ENCODE data around the gene MAL. TPM values are rescaled to one million over a fixed set of nuclear protein-coding genes. Genes with fewer than 3 reads are reported as not detected.

The MAL gene
- polyA plus RNA-seq, 3 donors, result 271 to 300 (median 279) TPM

DNA sequence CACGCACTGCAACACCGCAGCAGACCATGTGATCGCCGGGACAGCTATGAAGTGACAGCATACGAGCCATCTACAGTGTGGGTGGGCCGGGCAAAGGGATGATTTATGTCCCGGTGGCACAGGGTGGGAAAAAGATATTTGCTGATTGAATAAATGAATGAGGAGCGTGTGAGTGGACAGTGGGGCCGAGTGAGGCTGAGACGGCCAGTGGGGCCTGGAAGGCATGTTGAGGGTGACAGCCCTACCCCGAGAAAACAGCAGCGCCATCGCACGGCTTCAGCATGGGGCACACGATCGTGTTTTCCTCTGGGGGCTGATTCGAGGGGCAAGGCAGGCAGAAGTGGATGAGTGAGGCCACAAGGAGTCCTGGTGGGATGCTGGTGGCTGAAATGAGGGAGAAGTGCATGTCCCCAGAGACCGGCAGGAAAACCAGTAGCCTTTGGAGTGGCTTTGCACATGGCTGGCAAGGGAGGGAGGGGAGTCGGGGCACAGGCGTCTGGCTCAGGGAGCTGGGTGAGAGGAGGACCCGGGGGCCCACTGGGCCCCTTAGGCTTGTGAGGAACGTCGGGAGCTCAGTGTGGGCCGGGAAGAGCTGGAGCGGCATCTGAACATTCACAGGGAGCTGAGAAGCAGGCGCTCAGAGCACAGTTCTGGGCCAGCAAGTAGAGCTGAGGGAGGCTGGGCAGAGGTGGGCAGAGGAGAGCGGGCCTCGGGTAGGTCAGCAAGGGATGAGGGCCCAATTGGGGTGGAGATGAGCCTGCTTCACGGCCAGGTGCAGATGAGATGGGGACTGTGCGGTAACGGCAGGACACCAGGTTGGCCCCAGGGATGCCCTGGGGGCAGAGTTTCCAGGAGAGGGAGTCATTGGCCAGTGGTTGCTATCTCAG lies 32.1 kb upstream of the MAL start:
- no peak for DNase-seq (ENCODE audit: extremely low read depth in 1 of 11, low read depth in 9 of 11, low spot score in 4 of 11)

DNA sequence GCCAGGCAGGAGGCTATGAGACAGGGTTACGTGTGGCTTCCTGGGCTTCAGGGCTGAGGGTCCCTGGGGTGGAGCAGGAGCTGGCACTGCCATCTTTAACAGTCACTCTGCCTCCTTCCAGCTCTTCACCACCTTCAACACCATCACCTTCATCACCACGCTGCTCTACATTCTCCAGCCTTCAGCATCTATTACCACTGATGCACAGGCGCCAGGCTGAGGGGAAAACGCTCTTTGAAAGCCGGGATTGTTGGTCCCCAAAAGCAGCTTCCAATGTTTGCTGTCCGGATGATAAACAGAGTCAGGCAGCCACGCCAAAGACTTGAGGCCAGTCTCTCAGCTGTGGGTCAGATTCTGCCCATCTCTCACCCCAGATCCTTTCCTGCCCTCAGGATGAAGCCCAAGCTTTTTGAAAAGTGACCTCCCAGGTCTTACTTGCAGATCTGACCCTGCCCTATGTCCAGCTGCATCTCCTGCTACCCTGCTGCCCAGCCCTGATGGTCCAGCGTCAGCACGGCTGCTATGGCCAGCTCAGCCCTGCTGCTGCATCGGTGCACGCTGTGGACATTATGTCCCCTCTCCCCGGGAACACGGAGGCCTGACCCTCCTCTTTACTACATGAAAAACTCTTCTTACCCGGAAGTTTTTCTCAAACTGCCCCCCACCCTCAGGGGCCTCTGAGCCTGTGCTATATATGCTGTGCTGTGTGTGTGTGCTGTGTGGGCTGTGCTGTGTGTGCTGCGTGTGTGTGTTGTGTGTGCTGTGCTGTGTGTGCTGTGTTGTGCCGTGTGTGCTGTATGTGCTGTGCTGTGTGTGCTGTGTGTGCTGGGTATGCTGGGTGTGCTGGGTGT lies 31.2 kb upstream of the MAL start:
- no peak for DNase-seq (ENCODE audit: extremely low read depth in 1 of 11, low read depth in 9 of 11, low spot score in 4 of 11)

GRCh38 chr2:94994914-94995552 lies 30.5 kb upstream of the MAL start:
- DNase-seq (ENCODE audit: extremely low read depth in 1 of 11, low read depth in 9 of 11, low spot score in 4 of 11), result no peak

GRCh38 chr2:94995553-94996304 lies 29.8 kb upstream of the MAL start:
- DNase-seq (ENCODE audit: extremely low read depth in 1 of 11, low read depth in 9 of 11, low spot score in 4 of 11), result no peak

DNA sequence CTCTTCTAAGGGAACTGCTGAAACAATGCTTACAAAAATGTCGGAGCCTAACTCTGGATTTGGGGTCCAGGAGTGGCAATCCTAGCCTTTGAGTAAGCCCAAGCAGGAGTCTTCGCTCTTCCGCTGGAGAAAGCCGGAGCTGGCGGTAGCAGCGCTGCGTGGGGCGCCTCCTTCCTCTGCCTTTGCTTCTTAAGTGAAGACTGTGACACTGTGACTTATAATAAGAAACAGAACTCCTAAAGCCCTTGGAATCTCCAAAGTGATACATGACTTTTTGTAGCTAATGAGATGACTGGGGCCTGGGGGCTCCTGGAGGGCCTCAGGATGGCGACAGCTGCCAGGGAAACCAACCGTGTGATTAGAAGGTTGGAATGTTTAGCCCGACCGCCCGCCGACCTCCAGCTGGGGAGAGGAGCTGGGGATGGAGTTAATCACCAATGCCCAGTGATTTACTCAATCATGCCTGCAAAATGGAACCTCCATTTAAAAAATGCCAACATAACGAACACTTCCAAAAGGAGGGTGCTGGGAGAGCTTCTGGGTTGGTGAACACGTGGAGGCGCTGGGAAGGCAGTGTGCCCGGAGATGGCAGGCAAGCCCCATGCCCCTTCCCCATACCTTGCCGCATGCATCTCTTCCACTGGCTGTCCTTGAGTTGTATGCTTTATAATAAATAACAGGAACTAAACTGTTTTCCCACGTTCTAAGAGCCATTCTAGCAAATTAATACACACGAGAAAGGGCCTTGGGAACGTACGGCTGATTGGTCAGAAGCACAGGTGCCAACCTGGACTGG lies 29.0 kb upstream of the MAL start:
- DNase-seq (ENCODE audit: extremely low read depth in 1 of 11, low read depth in 9 of 11, low spot score in 4 of 11), result peak in 3 of 11 donors; percentile 57 to 60 (median 58)

DNA sequence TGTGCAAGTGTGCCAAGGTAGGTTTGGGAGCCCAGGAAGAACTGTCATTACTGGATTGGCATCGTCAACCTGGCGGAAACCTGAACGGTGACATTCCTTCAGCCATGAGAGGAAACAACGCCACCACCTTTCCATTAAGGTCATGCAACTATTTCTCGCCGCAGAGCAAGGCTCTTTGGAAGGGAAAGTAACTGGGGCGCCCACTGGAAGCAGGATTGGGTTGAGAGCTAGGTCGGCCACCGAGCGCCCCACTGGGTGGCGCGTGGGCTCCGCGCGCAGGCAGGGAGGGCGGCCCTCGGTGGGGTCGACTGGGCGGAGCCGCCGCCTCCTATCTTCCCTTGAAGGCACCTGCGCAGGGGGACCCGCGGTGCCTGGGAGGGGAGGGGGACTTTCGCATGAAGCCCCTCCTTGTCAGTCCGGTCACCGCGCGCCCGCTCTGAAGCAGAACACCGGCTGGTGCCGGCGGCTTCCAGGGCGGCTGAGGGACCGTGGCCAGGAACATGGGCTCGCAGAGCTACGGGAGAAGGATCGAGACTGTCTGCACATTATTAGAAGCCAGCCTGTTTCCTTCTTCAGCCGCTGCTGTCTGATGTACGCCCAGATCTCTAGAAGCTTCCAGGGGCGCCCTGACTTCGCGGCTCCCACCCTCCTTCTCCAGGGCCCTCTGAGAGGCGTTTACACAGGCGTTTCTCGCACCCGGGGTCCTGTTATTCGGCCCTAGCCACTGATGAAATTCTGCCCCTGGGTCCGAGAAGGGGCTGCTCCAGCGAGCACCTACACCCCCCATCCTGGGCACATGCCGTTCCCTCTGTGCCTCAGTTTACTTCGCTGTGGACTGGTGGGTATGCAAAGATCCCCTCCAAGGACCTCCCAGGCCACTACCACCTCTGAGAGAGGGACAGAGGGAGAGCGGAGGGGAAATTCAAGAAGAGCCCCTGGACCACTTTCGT lies 27.3 kb upstream of the MAL start:
- no peak for DNase-seq (ENCODE audit: extremely low read depth in 1 of 11, low read depth in 9 of 11, low spot score in 4 of 11)

DNA sequence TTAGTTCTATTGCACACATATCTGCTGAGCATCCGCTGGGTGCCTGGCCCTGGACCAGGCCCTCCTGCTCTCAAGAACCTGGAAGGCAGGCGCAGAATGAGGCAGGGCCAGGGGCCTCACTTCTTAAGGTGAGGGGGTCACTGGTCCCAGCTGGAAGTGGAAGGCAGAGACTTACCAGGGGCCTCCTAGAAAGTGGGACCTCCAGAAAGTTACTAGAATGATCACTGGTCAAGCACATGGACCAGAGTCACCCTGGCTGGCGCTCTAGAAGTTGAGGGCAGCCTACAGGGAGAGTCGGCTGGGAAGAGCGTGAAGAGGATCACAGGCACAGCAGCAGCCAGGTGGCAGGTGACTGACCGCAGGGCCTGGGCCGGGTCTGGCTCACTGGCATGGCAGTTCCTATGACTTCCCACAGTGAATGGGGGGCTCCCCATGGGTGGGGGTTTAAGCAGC lies 26.1 kb upstream of the MAL start:
- no peak for DNase-seq (ENCODE audit: extremely low read depth in 1 of 11, low read depth in 9 of 11, low spot score in 4 of 11)

- no peak for DNase-seq (ENCODE audit: extremely low read depth in 1 of 11, low read depth in 9 of 11, low spot score in 4 of 11)
Measured at GRCh38 chr2:95001051-95001562, 24.4 kb upstream of the MAL start.

DNA sequence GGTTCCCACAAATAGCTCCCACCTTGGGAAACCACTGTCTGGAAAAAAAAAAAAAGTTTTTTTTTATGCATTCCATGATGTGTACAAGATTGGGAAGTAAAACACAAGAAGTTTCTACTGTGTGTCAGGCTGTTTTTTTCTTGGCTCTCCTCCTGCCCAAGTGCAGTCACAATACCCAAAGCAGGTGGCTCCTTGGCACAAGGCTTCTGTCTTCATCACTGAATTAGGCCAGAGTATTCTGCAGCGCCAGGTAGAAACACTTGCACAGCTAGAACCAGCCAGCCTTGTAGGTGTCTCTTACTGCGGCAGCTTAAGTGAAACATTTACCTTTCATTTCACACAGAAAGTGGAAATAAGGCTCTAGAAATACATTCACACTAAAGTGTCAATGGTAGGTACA lies 23.8 kb upstream of the MAL start:
- DNase-seq (ENCODE audit: extremely low read depth in 1 of 11, low read depth in 9 of 11, low spot score in 4 of 11), result no peak

DNA sequence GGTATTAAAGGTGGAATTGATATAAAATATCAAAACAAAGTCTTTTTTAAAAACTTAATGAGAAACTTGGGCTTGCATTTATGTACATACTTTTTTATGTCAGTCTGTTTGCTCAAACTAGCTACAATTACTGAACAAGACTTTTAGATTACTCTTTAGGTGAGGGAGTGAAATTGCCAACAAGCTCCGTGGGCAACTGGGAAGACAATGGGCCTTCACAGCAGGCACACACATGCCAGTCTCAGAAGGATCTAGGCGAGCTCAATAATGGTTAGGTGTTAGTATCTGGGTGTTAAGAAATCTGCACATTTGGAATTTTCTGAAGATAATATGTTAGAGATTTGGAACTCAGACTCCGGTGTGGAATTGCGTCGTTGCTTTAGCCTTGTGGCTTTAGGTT lies 23.0 kb upstream of the MAL start:
- DNase-seq (ENCODE audit: extremely low read depth in 1 of 11, low read depth in 9 of 11, low spot score in 4 of 11), result no peak

DNA sequence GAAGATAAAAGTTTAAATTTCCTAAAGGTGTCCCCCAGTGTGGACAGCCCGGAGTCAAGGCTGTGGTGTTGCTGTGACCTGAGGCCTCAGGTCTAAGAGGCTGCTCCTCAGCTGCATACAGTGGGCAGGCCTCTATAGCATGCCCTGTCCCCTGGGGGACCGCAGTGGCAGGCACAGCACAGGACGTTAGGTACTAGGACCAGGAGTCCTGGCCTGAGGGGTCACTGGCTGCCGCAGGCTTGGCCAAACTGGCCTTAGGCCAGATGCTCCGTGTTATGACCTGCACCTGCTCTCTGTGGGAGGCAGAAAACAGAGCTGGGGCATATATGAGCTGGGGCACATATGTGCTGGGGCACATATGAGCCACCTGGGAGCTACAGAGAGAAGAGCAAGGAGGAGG lies 21.2 kb upstream of the MAL start:
- DNase-seq (ENCODE audit: extremely low read depth in 1 of 11, low read depth in 9 of 11, low spot score in 4 of 11), result no peak

DNA sequence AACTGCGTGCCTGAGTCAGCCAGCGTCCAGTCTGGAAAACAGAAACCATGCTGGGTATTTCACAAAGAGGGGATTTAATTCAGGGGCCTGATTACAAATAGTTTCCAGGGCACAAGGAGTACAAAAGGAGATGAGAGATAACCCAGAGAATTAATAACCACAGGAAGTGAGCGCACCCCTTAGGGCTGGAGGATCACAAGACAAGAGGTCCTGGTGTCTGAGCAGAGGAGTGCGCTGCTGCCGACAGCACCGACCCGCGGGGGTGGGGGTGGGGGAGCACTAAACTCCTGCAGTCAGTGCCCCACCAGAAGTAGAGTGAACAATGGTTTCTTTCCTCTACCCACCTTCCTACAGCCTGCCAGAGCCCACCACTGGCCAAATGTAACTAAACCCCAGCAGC lies 20.8 kb upstream of the MAL start:
- DNase-seq (ENCODE audit: extremely low read depth in 1 of 11, low read depth in 9 of 11, low spot score in 4 of 11), result no peak

DNA sequence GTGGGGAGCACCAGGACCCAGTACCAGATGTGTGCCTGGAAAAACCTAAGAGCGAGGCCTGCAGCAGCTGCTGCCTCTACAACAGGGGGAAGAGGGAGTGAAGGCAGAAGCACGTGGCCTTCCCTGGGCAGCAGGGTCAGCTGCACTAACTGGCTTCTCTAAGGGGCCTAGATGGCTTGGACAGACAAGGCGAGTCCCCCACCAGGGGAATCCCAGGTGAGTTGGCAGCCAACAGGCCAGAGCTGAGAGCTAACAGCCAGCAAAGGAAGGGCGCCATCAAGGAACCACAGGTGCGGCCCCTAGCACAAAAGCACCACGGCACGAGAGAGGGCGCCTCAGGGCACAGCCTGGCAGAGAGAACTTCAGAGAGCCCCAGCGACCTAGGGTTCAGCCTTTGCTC lies 19.8 kb upstream of the MAL start:
- no peak for DNase-seq (ENCODE audit: extremely low read depth in 1 of 11, low read depth in 9 of 11, low spot score in 4 of 11)

- no peak for DNase-seq (ENCODE audit: extremely low read depth in 1 of 11, low read depth in 9 of 11, low spot score in 4 of 11)
Measured at GRCh38 chr2:95006588-95006987, 18.9 kb upstream of the MAL start.

DNA sequence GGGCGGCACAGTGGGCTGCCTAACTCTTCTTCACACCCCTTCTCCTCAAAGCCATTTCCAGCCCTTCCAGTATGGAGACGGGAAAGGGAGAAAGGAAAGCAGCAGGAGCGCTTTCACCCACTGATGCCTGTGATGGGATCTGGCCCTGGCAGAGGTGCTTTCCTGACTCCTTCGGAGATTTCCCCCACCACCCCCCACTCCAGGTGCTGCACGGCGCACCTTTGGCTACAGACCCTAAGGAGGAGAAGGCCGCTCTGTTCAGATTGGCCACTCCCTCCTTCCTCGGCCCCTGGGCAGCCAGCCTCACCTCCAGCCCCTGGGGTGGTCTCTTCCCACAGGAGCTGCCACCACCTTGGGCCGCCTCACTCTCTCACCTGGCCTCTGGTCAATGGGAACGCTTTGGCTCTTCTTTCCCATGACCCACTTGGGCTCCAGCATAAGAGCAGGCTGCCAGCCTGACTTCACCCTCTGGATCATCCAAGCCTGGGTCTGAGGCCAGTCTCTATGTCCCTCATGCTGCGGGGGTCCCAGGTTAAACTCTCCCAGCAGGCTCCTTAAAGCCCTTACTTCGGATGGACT lies 18.4 kb upstream of the MAL start:
- no peak for DNase-seq (ENCODE audit: extremely low read depth in 1 of 11, low read depth in 9 of 11, low spot score in 4 of 11)

DNA sequence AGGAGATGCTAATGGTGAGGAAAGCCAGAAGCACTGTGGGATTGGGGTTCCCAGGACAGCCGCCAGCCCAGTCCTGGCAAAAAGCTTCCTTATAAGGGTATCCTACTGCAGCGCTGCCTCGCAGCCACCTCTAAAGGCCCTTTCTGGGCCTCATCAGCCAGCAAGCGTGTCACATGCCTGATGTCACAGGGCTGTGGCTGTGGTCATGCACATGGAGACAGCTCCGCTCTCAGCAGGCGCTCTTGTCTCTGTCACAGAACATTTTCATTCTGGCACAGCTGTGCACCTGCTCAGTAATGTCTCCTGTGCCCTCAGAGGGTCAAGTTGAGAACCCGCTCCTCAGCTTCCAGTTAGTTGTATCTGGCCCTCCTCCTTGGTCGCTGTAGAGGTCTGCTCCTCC lies 17.7 kb upstream of the MAL start:
- no peak for DNase-seq (ENCODE audit: extremely low read depth in 1 of 11, low read depth in 9 of 11, low spot score in 4 of 11)

DNA sequence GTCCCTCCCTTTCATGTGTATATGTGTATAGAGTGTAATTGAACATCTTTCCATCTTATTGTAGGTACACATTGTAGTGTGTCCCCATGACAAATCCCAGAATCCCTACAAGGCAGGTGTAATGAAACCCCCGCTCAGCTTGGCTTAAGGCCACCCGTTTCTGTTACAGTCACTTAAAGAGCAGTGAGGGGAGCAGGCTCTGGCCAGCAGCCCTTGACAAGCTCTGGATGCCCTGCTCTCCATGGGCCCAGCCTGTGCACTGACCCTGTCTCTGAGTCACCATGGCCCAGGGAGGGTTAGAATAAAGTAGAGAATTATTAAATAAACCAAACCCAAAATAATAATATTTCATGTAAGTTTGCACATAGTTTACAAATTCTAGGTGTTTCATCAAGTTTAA lies 17.2 kb upstream of the MAL start:
- no peak for DNase-seq (ENCODE audit: extremely low read depth in 1 of 11, low read depth in 9 of 11, low spot score in 4 of 11)

Measured in renal cortex interstitium (tissue), 11 donors.